K562 (cell line): Measurements from ENCODE around the gene TXNIP. TPM values are rescaled to one million over a fixed set of nuclear protein-coding genes. Genes with fewer than 3 reads are reported as not detected.
A peak's percentile ranks its signal among the peaks of the same experiment; 100 is the strongest.

Experiments
- CBFB ChIP-seq: sonication (generic); formaldehyde crosslinking; IDR thresholded peaks from 2 replicates; pipeline ENCODE4 v1.4.0; 2020; ENCODE audit warnings: mild to moderate bottlenecking, missing genetic modification reagents
- FOXM1 ChIP-seq, 2 experiments: fragments of 450-650 bp in 1 of 2; sonication (generic) in 1 of 2; formaldehyde crosslinking in 1 of 2; IDR thresholded peaks; 2 replicates each; pipeline versions ENCODE4 v1.6.1 to v1.9.0; 2017 to 2022; ENCODE audit warnings: low read depth in 2 of 2, mild to moderate bottlenecking in 2 of 2, missing genetic modification reagents in 1 of 2, moderate library complexity in 1 of 2
- KDM4B ChIP-seq, 2 experiments: fragments of 450-650 bp in 1 of 2; sonication (generic) in 1 of 2; IDR thresholded peaks; 2 replicates each; pipeline ENCODE4 v1.6.1; 2016 to 2017; ENCODE audit warnings: borderline replicate concordance in 2 of 2, antibody characterized with exemption in 1 of 2, low read depth in 1 of 2, mild to moderate bottlenecking in 1 of 2
- MCM5 ChIP-seq: fragments of 450-650 bp; IDR thresholded peaks from 2 replicates; pipeline ENCODE4 v1.6.1; 2016; ENCODE audit warnings: low read depth
- NCOR1 ChIP-seq: fragments of 450-650 bp; IDR thresholded peaks from 2 replicates; pipeline ENCODE4 v1.6.1; 2016; ENCODE audit warnings: mild to moderate bottlenecking, moderate library complexity
- NR2C1 ChIP-seq, 2 experiments: fragments of 450-650 bp; IDR thresholded peaks; 2 replicates each; pipeline ENCODE4 v1.6.1; 2017; ENCODE audit warnings: mild to moderate bottlenecking in 2 of 2, antibody characterized with exemption in 1 of 2, inconsistent platforms in 1 of 2, missing compliant biosample characterization in 1 of 2, missing genetic modification characterization in 1 of 2
- RHOXF2B ChIP-seq: fragments of 250-450 bp; sonication (Bioruptor Pico); conservative IDR thresholded peaks from 2 replicates; pipeline ENCODE4 v1.5.1; 2021
- SMARCA4 ChIP-seq: fragments of 450-650 bp; IDR thresholded peaks from 2 replicates; pipeline ENCODE4 v1.6.1; 2016
- SMARCE1 ChIP-seq: fragments of 450-650 bp; IDR thresholded peaks from 2 replicates; pipeline ENCODE4 v1.7.1; 2016; ENCODE audit warnings: mild to moderate bottlenecking
- TAF1 ChIP-seq: IDR thresholded peaks from 2 replicates; pipeline ENCODE4 v1.6.1; 2011; ENCODE audit warnings: mild to moderate bottlenecking, low read length, moderate library complexity; ENCODE audit not compliant: insufficient read depth, control insufficient read depth, severe bottlenecking; ENCODE audit errors: extremely low read depth
- TEAD2 ChIP-seq: fragments of 450-650 bp; IDR thresholded peaks from 2 replicates; pipeline ENCODE4 v1.6.1; 2016; ENCODE audit warnings: missing genetic modification characterization, control low read depth, missing compliant biosample characterization
- ZNF707 ChIP-seq: fragments of 250-450 bp; sonication (Bioruptor Pico); conservative IDR thresholded peaks from 2 replicates; pipeline ENCODE4 v1.8.0; 2022; ENCODE audit warnings: inconsistent platforms, mild to moderate bottlenecking, moderate library complexity
- polyA plus RNA-seq, 8 experiments: library from polyadenylated mRNA; depleted of rRNA in 4 of 8; stranded (reverse) in 5 of 8; unstranded in 3 of 8; fragments of >200 nt; fragmentation: Nextera tagmentation in 2 of 8; fragmentation: Illumina TruSeq in 1 of 8; extraction: Ambion mirVana in 2 of 8; extraction: Trizol in 1 of 8; gene quantifications; 2 replicates each; pipeline versions ENCODE4 v1.2.1 to v1.2.3, GENCODE V29; 2011 to 2014; ENCODE audit warnings: inconsistent platforms in 1 of 8, missing spikeins in 1 of 8
- total RNA-seq, 7 experiments: library from RNA; depleted of rRNA in 6 of 7; stranded (reverse); fragments of >200 nt in 6 of 7; fragmentation: Illumina TruSeq in 2 of 7; extraction: Trizol in 2 of 7; gene quantifications; 2 replicates each; pipeline versions ENCODE4 v1.2.1 to v1.2.3, GENCODE V29; 2011 to 2021; ENCODE audit warnings: low replicate concordance in 1 of 7
- TF ChIP-seq, protein P1 (sequence below): fragments of 150-350 bp; IDR thresholded peaks from 2 replicates; pipeline ENCODE4 v1.6.1; 2014; ENCODE audit warnings: low read depth, mild to moderate bottlenecking, low read length, borderline replicate concordance
- TF ChIP-seq, protein P2 (sequence below), 2 experiments: fragments of 450-650 bp in 1 of 2; sonication (generic) in 1 of 2; formaldehyde crosslinking in 1 of 2; IDR thresholded peaks; 2 replicates each; pipeline versions ENCODE4 v1.7.1 to v1.9.0; 2016 to 2022; ENCODE audit warnings: inconsistent platforms in 1 of 2, mild to moderate bottlenecking in 1 of 2, missing genetic modification reagents in 1 of 2

TXNIP gene
- total and polyA plus RNA-seq, 9 of the 15 experiments (the other 6 are each of a cell fraction or from before 2014, with no cell fraction given): 120 to 499 (median 257) TPM

DNA sequence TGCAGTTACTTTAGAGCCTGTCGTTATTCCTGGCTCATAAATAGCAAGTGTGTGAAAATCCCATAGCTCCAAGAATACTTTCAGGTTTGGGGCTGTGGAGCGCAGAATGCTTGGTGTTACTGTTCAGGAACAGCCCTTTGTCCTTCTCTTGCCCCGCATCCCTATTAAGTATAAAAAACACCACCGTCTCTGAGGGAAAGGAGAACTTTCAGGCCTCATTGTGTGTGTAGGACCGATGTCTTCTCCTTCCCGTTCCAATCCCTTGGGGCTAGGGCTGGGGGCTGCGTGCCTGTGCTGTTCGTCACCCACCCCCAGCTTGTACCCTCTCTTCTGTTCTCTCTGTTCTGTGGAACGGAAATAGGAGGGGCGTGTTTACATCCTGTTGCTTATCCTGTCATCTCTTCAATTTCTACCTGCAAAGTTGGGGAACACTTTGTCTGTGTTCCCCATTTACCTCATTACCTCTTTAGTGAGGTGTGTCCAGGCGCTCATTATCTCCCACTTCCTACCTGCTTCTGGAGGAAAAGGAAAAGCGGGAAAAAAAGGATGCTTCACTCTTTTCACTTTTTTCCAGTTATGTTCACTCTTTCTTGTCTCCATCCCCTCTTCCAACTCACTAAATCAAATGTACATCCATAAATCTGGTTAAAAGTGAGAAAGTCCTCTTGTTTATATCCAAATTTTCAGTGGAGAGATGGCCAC lies 788 bp upstream of the TXNIP start (continued):
- TF ChIP-seq, protein P1, sequence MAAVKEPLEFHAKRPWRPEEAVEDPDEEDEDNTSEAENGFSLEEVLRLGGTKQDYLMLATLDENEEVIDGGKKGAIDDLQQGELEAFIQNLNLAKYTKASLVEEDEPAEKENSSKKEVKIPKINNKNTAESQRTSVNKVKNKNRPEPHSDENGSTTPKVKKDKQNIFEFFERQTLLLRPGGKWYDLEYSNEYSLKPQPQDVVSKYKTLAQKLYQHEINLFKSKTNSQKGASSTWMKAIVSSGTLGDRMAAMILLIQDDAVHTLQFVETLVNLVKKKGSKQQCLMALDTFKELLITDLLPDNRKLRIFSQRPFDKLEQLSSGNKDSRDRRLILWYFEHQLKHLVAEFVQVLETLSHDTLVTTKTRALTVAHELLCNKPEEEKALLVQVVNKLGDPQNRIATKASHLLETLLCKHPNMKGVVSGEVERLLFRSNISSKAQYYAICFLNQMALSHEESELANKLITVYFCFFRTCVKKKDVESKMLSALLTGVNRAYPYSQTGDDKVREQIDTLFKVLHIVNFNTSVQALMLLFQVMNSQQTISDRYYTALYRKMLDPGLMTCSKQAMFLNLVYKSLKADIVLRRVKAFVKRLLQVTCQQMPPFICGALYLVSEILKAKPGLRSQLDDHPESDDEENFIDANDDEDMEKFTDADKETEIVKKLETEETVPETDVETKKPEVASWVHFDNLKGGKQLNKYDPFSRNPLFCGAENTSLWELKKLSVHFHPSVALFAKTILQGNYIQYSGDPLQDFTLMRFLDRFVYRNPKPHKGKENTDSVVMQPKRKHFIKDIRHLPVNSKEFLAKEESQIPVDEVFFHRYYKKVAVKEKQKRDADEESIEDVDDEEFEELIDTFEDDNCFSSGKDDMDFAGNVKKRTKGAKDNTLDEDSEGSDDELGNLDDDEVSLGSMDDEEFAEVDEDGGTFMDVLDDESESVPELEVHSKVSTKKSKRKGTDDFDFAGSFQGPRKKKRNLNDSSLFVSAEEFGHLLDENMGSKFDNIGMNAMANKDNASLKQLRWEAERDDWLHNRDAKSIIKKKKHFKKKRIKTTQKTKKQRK: no peak
- TF ChIP-seq NCOR1 (0 out of 2 replicates have a peak, but pooled peaks have one; percentile 12), ZNF707 (no peak), SMARCE1 (peak; percentile 13; the same call in 1 of the 2 replicates), RHOXF2B (peak; percentile 85; the same call in 1 of the 2 replicates), NR2C1 (IDR thresholded peaks at IDR 0.05) (no peak), NR2C1 (tag; IDR thresholded peaks at IDR 0.05) (no peak), SMARCA4 (peak; percentile 80), CBFB (no peak), TEAD2 (no peak), KDM4B (IDR thresholded peaks at IDR 0.05; ENCODE audit: borderline replicate concordance in 2 of 2, low read depth in 1 of 2) (no peak), TAF1 (peak; percentile 43), MCM5 (no peak), FOXM1 (IDR thresholded peaks at IDR 0.05; ENCODE audit: low read depth) (no peak), FOXM1 (CRISPR knock-in tag; IDR thresholded peaks at IDR 0.05; ENCODE audit: low read depth) (0 out of 2 replicates have a peak, but pooled peaks have one; percentile 23)
- TF ChIP-seq, protein P2, sequence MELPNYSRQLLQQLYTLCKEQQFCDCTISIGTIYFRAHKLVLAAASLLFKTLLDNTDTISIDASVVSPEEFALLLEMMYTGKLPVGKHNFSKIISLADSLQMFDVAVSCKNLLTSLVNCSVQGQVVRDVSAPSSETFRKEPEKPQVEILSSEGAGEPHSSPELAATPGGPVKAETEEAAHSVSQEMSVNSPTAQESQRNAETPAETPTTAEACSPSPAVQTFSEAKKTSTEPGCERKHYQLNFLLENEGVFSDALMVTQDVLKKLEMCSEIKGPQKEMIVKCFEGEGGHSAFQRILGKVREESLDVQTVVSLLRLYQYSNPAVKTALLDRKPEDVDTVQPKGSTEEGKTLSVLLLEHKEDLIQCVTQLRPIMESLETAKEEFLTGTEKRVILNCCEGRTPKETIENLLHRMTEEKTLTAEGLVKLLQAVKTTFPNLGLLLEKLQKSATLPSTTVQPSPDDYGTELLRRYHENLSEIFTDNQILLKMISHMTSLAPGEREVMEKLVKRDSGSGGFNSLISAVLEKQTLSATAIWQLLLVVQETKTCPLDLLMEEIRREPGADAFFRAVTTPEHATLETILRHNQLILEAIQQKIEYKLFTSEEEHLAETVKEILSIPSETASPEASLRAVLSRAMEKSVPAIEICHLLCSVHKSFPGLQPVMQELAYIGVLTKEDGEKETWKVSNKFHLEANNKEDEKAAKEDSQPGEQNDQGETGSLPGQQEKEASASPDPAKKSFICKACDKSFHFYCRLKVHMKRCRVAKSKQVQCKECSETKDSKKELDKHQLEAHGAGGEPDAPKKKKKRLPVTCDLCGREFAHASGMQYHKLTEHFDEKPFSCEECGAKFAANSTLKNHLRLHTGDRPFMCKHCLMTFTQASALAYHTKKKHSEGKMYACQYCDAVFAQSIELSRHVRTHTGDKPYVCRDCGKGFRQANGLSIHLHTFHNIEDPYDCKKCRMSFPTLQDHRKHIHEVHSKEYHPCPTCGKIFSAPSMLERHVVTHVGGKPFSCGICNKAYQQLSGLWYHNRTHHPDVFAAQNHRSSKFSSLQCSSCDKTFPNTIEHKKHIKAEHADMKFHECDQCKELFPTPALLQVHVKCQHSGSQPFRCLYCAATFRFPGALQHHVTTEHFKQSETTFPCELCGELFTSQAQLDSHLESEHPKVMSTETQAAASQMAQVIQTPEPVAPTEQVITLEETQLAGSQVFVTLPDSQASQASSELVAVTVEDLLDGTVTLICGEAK (IDR thresholded peaks at IDR 0.05): 0 out of 2 replicates have a peak, but pooled peaks have one; percentile 11
- TF ChIP-seq, protein P2 (CRISPR knock-in tag; IDR thresholded peaks at IDR 0.05): no peak
